Measurements from ENCODE around the gene CTNNA3. TPM values are rescaled to one million over a fixed set of nuclear protein-coding genes. Genes with fewer than 3 reads are reported as not detected.

CTNNA3 gene
- total and polyA plus RNA-seq, 2 donors (not counting 1 experiment from before 2014, with no cell fraction given) = not detected

DNA sequence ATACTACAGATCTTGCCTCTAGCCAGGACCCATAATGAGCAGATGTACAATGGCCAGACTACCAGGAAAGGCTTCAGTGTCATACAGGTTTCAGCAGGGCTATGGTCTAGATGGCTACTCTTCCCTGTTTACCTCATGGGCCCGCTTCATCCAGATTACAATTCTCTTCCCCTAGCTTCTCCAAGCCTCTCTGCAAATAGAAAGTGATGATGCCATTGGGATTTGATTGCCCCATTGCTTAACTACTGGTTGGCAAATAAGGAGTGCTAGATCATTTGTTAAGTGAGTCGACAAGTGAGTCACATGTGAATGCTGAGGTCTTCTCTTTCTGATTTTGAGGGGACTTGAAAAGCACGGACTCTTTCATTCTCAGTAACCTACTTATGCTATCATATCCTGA, 1131.7 kb downstream of the CTNNA3 start:
- no peaks in the 10 kb centered on the region for H3K79me2 ChIP-seq (ENCODE audit: control insufficient read depth, insufficient read depth, low read length)
- peak in 1 of 2 donors; percentile 20 for DNase-seq (ENCODE audit: low read depth in 2 of 2)
- no peaks in the 10 kb centered on the region for H3K9me3 ChIP-seq (ENCODE audit: control insufficient read depth, insufficient read depth, low read depth, low read length)
- H3K4me3 ChIP-seq (replicated peaks in 1 of 4; ENCODE audit: control extremely low read depth in 1 of 4, insufficient read depth in 1 of 4, low read depth in 3 of 4, low read length in 4 of 4) = no peak overlapping the region
- H2AFZ ChIP-seq (ENCODE audit: low read length) = no peak overlapping the region
- no peaks in the 10 kb centered on the region for H3K4me1 ChIP-seq (ENCODE audit: control insufficient read depth, extremely low read depth, insufficient read depth, low read length)
- TF ChIP-seq, protein P1, sequence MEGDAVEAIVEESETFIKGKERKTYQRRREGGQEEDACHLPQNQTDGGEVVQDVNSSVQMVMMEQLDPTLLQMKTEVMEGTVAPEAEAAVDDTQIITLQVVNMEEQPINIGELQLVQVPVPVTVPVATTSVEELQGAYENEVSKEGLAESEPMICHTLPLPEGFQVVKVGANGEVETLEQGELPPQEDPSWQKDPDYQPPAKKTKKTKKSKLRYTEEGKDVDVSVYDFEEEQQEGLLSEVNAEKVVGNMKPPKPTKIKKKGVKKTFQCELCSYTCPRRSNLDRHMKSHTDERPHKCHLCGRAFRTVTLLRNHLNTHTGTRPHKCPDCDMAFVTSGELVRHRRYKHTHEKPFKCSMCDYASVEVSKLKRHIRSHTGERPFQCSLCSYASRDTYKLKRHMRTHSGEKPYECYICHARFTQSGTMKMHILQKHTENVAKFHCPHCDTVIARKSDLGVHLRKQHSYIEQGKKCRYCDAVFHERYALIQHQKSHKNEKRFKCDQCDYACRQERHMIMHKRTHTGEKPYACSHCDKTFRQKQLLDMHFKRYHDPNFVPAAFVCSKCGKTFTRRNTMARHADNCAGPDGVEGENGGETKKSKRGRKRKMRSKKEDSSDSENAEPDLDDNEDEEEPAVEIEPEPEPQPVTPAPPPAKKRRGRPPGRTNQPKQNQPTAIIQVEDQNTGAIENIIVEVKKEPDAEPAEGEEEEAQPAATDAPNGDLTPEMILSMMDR (conservative IDR thresholded peaks at IDR 0.05 in 1 of 2, IDR thresholded peaks at IDR 0.05 in 1 of 2; ENCODE audit: low read depth in 1 of 2, low read length in 2 of 2) = no peak
- no peak for TF ChIP-seq EZH2 (IDR thresholded peaks at IDR 0.05; ENCODE audit: low read length, missing control alignments)
- no peak overlapping the region for H3K27ac ChIP-seq (ENCODE audit: insufficient read depth, low read length)
- no peaks in the 10 kb centered on the region for H3K27me3 ChIP-seq (ENCODE audit: control insufficient read depth, insufficient read depth, low read length)
- H3K36me3 ChIP-seq (ENCODE audit: control insufficient read depth, insufficient read depth, low read length) = no peaks in the 10 kb centered on the region
- H3K9ac ChIP-seq (ENCODE audit: insufficient read depth, low read length) = no peak overlapping the region
- no peak overlapping the region for H3K4me2 ChIP-seq (ENCODE audit: extremely low read depth, insufficient read depth, low read length)
- no peaks in the 10 kb centered on the region for H4K20me1 ChIP-seq (ENCODE audit: control insufficient read depth, extremely low read depth, insufficient read depth, low read length)

DNA sequence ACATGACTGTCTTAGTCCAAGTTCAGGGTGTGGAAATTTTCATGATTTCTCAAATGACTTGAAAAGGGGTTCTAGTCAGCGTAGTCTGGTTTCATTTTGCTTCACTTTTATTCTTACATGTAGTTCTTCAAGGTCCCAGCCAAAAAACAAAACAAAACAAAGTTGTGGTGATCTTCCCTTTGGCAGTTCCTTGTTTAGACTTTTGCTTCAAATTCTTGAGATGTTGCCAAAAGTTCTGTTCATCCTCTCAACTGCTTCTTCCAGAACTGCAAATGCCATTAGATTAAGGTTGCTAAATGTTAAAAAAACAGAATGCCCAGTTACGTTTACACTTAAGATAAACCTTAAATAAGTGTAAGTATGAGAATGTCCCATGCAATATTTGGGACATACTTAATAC, 1140.9 kb downstream of the CTNNA3 start:
- H2AFZ ChIP-seq (ENCODE audit: low read length) = no peak overlapping the region
- no peak overlapping the region for H3K4me3 ChIP-seq (replicated peaks in 1 of 4; ENCODE audit: control extremely low read depth in 1 of 4, insufficient read depth in 1 of 4, low read depth in 3 of 4, low read length in 4 of 4)
- H3K9ac ChIP-seq (ENCODE audit: insufficient read depth, low read length) = no peak overlapping the region
- no peak overlapping the region for H3K27ac ChIP-seq (ENCODE audit: insufficient read depth, low read length)
- H3K9me3 ChIP-seq (ENCODE audit: control insufficient read depth, insufficient read depth, low read depth, low read length) = no peaks in the 10 kb centered on the region
- TF ChIP-seq EZH2 (IDR thresholded peaks at IDR 0.05; ENCODE audit: low read length, missing control alignments) = no peak
- H4K20me1 ChIP-seq (ENCODE audit: control insufficient read depth, extremely low read depth, insufficient read depth, low read length) = no peaks in the 10 kb centered on the region
- H3K27me3 ChIP-seq (ENCODE audit: control insufficient read depth, insufficient read depth, low read length) = no peaks in the 10 kb centered on the region
- H3K4me2 ChIP-seq (ENCODE audit: extremely low read depth, insufficient read depth, low read length) = no peak overlapping the region
- H3K36me3 ChIP-seq (ENCODE audit: control insufficient read depth, insufficient read depth, low read length) = no peaks in the 10 kb centered on the region
- no peaks in the 10 kb centered on the region for H3K79me2 ChIP-seq (ENCODE audit: control insufficient read depth, insufficient read depth, low read length)
- peak in 1 of 2 donors; percentile 49 for DNase-seq (ENCODE audit: low read depth in 2 of 2)
- H3K4me1 ChIP-seq (ENCODE audit: control insufficient read depth, extremely low read depth, insufficient read depth, low read length) = no peaks in the 10 kb centered on the region

DNA sequence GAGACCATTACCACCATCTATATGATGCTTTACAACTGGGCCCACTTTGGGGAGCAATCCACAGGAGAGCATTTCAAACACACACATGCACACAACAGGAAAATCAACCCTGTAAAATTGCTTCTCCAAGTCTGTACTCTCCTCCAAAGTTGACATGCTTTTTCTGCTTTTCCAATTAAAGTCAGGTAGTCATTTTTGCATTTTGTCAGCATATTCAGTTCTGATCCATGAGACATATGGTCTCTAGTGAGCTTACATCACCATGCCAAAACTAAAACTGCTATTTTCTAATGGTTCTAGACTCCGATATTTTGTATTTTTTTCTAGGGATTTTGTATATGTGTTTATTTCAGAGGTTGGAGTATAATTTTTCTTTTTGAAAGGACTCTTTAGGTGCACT, 1143.7 kb downstream of the CTNNA3 start:
- H4K20me1 ChIP-seq (ENCODE audit: control insufficient read depth, extremely low read depth, insufficient read depth, low read length) = no peaks in the 10 kb centered on the region
- no peak overlapping the region for H2AFZ ChIP-seq (ENCODE audit: low read length)
- H3K27ac ChIP-seq (ENCODE audit: insufficient read depth, low read length) = no peak overlapping the region
- H3K4me3 ChIP-seq (replicated peaks in 1 of 4; ENCODE audit: control extremely low read depth in 1 of 4, insufficient read depth in 1 of 4, low read depth in 3 of 4, low read length in 4 of 4) = no peak overlapping the region
- H3K4me1 ChIP-seq (ENCODE audit: control insufficient read depth, extremely low read depth, insufficient read depth, low read length) = no peaks in the 10 kb centered on the region
- H3K79me2 ChIP-seq (ENCODE audit: control insufficient read depth, insufficient read depth, low read length) = no peaks in the 10 kb centered on the region
- no peaks in the 10 kb centered on the region for H3K9me3 ChIP-seq (ENCODE audit: control insufficient read depth, insufficient read depth, low read depth, low read length)
- DNase-seq (ENCODE audit: low read depth in 2 of 2) = no peak
- H3K4me2 ChIP-seq (ENCODE audit: extremely low read depth, insufficient read depth, low read length) = no peak overlapping the region
- no peak overlapping the region for H3K9ac ChIP-seq (ENCODE audit: insufficient read depth, low read length)
- H3K27me3 ChIP-seq (ENCODE audit: control insufficient read depth, insufficient read depth, low read length) = no peaks in the 10 kb centered on the region
- TF ChIP-seq, protein P1 (conservative IDR thresholded peaks at IDR 0.05 in 1 of 2, IDR thresholded peaks at IDR 0.05 in 1 of 2; ENCODE audit: low read depth in 1 of 2, low read length in 2 of 2) = no peak
- TF ChIP-seq EZH2 (IDR thresholded peaks at IDR 0.05; ENCODE audit: low read length, missing control alignments) = no peak
- no peaks in the 10 kb centered on the region for H3K36me3 ChIP-seq (ENCODE audit: control insufficient read depth, insufficient read depth, low read length)
